Measurements from ENCODE around the gene TMEM178A.

- TF ChIP-seq MXI1 (conservative IDR thresholded peaks at IDR 0.05; ENCODE audit: poor library complexity, severe bottlenecking) (no peak), EZH2 (IDR thresholded peaks at IDR 0.05; ENCODE audit: borderline replicate concordance, insufficient read depth, low read length, poor library complexity, severe bottlenecking) (no peak), POLR2AphosphoS5 (IDR thresholded peaks at IDR 0.05) (no peak), CTCF (IDR thresholded peaks at IDR 0.05; ENCODE audit: poor library complexity, severe bottlenecking) (no peak), RAD21 (conservative IDR thresholded peaks at IDR 0.05) (no peak), SMC3 (conservative IDR thresholded peaks at IDR 0.05; ENCODE audit: poor library complexity) (no peak), TAF1 (IDR thresholded peaks at IDR 0.05; ENCODE audit: low read depth) (no peak)
- TF ChIP-seq, protein P1, sequence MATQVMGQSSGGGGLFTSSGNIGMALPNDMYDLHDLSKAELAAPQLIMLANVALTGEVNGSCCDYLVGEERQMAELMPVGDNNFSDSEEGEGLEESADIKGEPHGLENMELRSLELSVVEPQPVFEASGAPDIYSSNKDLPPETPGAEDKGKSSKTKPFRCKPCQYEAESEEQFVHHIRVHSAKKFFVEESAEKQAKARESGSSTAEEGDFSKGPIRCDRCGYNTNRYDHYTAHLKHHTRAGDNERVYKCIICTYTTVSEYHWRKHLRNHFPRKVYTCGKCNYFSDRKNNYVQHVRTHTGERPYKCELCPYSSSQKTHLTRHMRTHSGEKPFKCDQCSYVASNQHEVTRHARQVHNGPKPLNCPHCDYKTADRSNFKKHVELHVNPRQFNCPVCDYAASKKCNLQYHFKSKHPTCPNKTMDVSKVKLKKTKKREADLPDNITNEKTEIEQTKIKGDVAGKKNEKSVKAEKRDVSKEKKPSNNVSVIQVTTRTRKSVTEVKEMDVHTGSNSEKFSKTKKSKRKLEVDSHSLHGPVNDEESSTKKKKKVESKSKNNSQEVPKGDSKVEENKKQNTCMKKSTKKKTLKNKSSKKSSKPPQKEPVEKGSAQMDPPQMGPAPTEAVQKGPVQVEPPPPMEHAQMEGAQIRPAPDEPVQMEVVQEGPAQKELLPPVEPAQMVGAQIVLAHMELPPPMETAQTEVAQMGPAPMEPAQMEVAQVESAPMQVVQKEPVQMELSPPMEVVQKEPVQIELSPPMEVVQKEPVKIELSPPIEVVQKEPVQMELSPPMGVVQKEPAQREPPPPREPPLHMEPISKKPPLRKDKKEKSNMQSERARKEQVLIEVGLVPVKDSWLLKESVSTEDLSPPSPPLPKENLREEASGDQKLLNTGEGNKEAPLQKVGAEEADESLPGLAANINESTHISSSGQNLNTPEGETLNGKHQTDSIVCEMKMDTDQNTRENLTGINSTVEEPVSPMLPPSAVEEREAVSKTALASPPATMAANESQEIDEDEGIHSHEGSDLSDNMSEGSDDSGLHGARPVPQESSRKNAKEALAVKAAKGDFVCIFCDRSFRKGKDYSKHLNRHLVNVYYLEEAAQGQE (IDR thresholded peaks at IDR 0.05; ENCODE audit: borderline replicate concordance), result no peak
These were observed 3.9 kb upstream of the TMEM178A start for GRCh38 chr2:39661826-39662225.
